Fibroblast of lung (primary cell): ENCODE results near the gene POP7.

Experiments used
- EZH2 ChIP-seq: IDR thresholded peaks from 2 replicates; pipeline ENCODE4 v1.5.1; 2012; ENCODE audit warnings: low read length, control low read depth, mild to moderate bottlenecking; ENCODE audit errors: missing control alignments
- TF ChIP-seq, protein P1 (sequence below), 2 donors: IDR thresholded peaks in 1 of 2; conservative IDR thresholded peaks in 1 of 2; 1 replicate in 1 of 2; 2 replicates in 1 of 2; pipeline ENCODE4 v1.5.1; 2011 to 2012; ENCODE audit warnings: low read length in 2 of 2, control low read depth in 1 of 2, inconsistent platforms in 1 of 2, low read depth in 1 of 2, mild to moderate bottlenecking in 1 of 2

DNA sequence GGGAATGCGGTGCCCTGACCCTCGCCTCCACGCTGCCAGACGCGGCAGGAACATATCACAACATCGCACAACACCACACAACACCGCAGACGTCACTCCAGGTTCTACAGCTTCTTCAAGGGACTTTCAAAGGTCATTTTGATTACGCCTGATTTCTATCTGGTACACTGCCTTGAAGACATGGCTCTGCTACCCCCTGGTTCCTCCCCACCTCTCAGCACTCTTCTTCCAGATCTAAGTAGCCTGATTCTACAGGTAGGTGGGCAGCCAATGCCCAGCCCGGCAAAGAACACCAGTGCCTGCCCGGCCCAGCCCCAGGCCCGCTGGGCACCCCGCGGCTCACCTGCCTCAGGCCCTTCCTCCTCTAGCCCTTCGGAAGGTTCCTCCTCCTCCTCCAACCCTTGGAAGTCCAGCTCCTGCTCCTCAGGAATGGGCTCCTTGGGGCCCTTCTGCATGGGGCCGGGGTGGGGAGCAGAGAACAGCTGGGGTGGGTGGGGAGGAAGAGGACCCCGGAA, 20.2 kb upstream of the POP7 start:
- no peak for TF ChIP-seq EZH2
- TF ChIP-seq, protein P1, sequence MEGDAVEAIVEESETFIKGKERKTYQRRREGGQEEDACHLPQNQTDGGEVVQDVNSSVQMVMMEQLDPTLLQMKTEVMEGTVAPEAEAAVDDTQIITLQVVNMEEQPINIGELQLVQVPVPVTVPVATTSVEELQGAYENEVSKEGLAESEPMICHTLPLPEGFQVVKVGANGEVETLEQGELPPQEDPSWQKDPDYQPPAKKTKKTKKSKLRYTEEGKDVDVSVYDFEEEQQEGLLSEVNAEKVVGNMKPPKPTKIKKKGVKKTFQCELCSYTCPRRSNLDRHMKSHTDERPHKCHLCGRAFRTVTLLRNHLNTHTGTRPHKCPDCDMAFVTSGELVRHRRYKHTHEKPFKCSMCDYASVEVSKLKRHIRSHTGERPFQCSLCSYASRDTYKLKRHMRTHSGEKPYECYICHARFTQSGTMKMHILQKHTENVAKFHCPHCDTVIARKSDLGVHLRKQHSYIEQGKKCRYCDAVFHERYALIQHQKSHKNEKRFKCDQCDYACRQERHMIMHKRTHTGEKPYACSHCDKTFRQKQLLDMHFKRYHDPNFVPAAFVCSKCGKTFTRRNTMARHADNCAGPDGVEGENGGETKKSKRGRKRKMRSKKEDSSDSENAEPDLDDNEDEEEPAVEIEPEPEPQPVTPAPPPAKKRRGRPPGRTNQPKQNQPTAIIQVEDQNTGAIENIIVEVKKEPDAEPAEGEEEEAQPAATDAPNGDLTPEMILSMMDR (conservative IDR thresholded peaks at IDR 0.05 in 1 of 2, IDR thresholded peaks at IDR 0.05 in 1 of 2; ENCODE audit: low read depth in 1 of 2, low read length in 2 of 2): no peak
